ENCODE measurements around the gene CHST14.

CHST14 gene

DNA sequence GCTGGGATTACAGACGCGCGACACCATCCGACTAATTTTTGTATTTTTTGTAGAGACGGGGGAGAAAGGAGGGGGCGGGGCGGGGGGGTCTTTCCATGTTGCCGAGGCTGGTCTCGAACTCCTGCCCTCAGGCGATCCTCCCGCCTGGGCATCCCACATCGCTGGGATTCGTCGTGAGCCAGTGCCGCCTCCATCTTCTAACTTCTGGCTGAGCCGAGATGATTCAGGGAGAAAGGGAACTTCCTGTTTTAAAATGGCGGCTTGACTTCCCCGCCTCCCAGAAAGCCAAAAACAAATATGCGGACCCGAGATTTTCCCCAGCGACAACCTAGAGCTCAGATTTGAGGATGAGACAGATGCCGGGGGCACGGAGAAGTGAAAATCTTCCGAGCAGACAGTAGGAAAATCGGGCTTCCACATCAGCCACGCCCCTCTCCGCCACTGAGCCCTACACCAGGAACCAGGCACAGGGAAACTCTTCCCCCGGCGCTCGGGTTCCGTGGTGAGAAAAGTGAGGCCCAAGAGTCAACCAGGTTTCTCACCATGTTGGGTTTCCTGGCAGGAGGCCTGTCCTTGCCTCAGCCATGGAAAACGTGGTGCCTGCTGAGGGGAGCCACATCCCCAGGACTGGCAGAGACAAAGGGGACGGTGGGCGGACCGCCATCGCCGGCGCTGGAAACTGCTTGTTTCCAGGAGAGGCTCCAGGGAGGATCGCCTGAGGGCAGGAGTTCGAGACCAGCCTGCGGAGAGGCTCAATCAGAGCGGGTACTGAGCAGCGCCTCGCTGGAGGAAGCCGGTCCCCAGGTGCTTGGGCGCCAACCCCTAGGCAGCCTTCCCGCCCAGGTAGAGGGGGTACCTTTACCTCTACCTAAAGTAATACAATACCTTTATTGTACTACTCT is 18.7 kb downstream of the CHST14 start:
- no peak for DNase-seq (ENCODE audit: low spot score)

DNA sequence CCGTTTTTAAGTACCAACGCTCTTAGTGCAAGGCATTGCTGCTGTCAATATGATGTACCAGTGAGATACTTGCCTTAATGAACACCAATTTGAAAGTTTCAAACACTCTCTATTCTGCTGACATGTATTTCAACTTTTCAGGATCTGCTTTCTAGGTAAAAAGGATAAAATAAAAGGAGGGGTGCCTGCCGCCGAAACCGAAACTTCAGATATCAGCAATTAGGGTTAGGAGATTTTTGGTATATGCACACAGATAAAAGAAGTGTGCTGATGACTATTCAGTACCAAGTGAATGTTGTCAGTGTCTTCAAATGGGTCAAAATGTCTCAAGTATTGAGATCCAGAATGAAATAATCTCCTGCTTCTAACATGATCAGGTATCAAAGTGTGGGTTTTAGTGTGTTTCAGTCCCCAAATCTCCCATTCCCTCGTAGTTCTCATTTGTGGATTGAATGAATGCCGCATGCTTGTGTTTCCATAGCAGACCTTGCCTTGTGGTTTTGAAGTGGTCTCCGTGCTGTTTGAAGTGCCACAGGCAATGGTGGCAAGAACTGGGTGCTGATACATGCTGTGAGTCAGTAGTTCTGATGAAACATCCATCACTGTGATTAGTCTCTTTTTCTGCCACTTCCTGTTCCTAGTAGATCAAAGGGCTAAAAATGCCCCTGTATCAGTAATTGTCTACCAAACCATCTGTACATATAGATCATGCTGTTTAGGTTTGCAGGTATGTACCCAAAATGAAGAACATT is 22.5 kb downstream of the CHST14 start:
- no peak for DNase-seq (ENCODE audit: low spot score)

DNA sequence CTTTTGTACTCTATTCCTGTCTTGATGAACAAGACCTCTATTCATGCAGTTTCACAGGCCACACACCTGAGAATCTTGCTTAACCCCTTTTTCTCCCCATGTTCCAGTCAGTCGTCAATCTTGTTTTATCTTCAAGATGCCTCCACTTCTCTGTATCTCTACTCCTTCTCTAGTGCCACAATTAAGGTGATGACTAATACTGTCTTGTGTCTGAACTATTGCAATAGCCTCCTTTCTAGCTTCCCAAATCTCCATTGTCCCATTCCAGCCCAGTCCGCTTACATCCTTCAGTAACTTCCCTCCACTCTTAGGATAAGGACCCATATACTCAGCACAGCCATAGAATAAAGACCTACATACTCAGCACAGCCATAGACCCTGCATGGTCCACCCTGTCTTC is 24.7 kb downstream of the CHST14 start:
- no peak for DNase-seq (ENCODE audit: low spot score)

DNA sequence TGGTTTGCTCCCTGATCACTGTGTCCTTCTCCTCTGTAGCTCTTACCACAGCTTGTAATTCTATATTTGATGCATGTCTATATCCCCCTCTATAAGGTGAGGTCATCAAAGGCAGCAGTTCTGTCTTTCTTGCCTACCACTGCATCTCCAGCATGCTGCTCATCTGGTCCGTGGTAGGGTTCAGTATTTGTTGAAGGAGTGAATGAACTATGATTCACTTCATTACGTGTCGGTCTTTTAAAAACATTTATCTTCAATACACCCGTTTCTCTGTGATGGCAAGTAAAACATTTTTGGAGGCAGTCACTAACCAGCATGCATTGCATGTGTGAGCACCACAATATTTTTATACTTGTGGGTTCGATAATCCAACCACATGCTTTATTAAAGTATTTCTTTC is 27.6 kb downstream of the CHST14 start:
- DNase-seq (ENCODE audit: low spot score), result no peak

DNA sequence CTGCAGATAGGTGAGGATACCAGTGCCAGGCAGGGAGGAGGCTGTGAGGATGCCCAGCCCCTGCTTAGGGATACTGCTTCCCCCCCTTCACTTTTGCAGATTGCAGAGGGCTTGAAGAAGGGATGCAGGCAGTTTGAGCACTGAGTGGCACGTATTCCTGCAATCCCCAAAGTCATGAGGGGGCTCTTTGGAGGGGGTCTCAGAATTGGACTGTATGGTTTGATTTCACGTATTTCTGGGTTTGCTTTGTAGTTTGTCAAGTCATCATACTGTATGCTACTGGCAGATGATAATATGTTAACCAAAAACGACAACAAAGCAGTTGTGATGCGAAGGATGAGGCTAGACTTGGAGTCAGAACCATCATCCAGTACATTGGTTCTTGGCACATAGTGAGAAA is 28.1 kb downstream of the CHST14 start:
- DNase-seq (ENCODE audit: low spot score), result no peak

DNA sequence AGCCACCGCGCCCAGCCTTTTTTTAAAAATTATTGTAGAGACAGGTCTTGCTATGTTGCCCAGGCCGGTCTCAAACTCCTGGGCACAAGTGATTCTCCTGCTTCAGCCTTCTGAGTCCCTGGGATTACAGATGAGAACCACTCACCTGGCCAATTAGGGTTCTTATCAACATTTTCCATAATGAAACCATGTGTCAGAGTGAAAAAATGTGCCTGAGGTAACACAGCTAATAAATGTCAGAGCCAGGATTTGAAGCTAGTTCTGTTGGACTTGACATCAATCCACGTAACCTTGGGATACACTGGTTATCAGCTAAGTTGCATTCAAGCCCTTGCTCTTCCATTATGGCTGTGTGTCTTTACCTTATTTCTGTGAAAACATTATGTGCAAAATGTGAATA is 29.1 kb downstream of the CHST14 start:
- no peak for DNase-seq (ENCODE audit: low spot score)

DNA sequence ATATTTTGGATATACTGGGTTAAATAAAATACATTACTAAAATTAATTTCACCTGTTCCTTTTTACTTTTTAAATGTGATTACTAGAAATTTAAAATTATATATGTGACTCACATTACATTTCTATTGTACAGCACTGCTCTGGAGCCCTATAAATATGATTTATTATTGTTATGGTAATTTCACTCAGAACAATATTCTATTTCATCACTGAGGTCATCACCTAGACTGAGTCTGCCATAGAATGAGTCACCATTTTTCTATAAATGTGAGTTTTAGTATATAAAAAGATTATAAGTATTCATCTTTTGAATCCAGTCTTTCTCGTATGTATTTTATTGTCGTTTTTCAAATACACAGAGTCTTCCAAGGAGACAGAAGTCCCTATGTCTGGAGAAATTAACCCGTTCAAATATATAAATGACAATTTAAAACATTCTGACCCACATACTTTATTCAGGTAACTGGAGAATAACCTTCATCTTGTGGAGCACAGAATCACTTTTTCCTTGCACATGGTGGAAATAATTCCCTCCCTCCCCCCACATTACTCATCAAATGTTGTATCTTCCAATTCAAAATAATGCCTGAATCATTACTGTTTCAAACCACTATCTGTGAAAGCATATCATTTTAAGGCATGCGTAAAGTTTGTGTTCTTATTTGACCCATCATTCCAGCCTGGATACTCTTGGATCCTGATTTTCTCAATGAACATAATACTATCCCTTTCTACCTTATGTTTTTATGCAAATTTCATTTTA is 30.0 kb downstream of the CHST14 start:
- DNase-seq (ENCODE audit: low spot score), result no peak

DNA sequence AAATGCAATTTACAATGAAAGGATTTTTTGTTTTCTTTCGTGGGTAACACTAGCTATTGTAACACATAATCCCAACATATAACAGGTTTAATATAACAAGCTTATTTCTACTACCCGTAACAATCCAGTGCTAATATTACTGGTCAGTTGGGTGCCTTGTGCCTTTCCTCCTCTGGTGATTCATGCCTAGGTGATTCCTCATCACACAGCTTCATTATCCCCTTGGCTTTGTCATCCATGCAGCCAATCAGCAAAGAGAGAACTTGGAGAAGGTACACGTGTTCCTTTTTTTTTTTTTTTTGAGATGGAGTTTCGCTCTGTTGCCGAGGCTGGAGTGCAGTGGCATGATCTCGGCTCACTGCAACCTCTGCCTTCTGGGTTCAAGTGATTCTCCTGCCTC is 30.7 kb downstream of the CHST14 start:
- no peak for DNase-seq (ENCODE audit: low spot score)

DNA sequence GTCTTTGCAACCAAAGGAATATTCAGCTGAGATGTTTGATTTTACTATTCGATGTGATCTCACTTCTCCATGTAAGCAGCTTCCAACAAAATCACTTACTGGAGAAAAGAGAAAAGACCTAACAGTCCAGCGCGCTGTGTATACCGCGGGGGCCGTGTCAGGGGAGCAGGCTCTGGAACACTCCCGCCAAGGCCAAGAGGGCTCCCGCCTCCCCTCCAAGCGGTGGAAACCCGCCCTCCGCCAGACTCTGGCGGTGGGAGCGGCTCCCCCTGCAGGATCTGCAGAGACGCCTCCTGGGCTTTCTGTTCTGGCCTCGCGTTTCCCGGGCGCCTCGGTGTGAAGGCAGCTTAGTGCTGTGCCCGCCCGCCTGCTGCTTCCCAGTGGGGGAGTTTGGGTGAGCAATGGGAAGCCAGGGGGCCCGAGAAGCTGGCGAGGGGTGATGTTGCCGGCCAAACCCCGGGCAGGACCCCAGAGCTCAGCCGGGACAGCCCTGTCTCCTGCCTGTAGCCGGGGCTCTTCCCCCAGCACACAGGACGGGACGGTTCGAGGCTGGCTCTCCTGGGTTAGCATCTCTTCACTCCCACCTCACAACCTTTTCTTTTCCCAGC is 36.3 kb downstream of the CHST14 start:
- peak; percentile 44 for DNase-seq (ENCODE audit: low spot score)

DNA sequence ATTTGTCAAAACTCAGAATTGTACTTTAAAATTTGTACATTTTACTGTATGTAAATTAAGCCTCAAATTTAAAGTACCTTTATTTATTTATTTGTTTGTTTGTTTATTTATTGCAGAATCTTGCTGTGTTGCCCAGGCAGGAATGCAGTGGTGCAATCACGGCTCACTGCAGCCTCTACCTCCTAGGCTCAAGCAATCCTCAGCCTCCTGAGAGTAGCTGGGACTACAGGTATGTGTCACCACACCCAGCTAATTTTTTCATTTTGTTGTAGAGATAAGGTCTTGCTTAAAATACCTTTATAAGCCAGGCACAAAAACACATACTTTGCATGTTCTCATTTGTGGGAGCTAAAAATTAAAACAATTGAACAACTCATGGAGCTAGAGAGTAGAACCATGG is 37.4 kb downstream of the CHST14 start:
- no peak for DNase-seq (ENCODE audit: low spot score)

DNA sequence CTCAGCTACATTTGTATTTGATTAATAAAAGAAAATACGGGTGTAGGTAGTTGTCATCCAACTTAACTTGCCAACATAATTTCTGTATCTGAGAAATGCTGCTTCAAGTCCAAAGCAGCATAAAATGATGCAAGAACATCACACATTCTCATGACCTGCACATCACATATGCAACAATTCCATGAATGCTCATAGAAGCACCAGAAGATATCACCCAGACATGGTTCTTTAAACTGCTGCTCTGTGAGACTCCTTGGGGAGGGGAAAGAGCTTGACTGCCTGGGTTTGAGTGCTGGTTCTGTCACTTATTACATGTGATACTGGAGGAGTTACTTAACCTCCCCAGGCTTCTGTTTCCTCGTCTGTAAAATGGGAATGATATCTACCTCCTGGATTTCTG is 39.4 kb downstream of the CHST14 start:
- DNase-seq (ENCODE audit: low spot score), result no peak

DNA sequence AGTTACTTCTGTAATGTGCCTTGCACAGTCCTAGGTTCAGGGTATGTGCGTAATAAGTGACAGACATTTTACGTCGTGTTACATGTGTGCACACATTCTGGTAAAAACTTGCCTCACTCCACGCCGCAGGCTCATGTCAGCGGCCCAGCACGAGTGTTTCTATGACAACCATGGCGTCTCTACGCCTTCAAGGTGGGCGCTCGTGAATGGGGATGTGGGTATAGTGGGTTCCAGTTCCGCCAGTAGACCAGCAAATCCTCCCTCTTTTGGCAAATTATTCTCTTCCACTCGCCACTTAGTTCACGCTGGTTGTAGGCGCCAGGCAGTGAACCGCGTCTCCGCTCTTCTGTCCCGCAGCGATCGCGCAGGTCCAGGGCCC is 40.3 kb downstream of the CHST14 start:
- DNase-seq (ENCODE audit: low spot score), result no peak

DNA sequence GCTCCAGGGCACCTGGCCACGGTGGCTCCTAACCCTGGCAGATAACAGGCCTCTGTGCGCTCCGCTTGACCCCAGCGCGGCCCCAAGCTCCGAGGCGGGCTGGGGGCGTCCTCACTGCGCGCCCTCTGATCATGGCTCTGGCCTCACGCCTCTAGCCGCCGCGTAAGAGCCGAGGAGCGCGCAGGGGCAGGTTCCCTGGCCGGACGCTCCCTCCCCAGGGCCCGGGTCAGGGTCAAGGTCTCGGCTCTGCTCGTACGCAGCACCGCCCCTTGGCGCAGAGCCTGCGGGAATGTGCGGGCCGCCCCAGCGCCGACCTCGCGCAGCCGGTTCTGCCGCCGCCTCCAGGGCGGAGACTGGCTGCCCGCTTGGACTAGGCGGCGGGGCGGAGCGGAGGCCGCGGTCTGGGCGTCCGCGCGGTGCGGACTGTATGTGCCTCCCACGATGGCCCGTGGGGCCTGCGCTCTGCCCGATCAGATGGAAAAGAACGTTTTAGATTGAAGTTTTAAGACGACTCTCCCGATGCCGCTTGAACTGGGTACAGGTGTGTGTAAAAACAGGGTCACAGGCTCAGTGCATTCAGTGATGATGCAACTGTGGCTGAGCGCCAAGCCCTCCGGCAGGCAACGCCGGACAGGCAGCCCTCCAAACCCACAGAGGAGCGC is 40.8 kb downstream of the CHST14 start:
- no peak for DNase-seq (ENCODE audit: low spot score)

DNA sequence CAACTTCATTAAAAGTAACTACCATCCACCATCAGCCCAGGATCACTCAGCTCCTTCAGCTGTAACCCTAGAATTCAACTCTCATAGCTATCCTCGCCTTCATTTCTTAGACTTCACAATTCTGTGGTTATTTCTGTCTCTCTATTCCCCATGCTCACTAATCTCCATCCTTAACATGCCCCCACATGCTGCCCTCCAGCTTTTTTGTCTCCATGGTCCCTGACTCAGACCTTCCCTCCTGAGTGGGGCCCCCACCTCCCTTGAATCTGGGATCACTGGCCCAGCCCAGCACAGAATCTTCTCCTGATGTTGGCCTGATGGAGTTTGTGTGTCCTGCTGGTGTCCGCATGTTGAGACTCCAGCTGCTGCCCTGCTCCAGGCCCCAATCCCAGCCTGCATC is 41.7 kb downstream of the CHST14 start:
- no peak for DNase-seq (ENCODE audit: low spot score)

DNA sequence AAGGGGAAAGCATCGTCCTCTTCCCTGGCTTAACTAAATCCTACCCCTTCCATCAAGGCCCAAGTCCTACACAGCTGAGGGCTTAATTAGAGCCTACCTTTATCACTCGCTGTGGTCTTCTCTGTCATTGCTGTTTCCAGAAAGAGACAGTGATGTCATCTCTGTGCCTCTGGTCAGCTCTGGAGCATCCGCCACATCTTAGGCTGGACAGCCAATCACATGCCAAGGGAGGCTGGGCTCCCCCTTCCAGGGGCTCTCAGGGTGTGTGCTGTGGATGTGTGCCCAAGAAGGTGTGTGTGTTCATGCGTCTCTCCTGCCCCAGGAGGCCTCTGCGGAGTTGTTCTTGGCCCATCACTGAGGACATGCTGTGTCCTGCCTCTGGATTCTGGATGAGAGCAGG is 42.8 kb downstream of the CHST14 start:
- no peak for DNase-seq (ENCODE audit: low spot score)

DNA sequence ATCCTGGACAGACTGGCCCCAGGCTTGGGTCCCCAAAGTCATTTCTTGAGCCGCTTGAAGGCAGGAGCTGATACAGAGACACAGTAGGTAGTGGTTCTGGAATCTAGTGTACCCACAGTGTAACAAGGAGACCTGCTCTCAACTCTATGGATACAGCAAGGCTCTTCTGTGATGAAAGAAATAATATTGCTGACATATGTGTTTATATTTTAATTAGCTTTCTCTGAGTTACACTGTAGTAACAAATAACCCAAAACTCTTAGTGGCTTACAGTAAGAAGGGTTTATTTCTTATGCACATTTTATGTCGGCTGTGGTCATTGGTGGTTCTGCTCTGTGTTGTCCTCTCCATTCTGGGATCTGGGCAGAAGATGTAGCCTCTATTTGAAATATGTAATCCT is 45.5 kb downstream of the CHST14 start:
- no peak for DNase-seq (ENCODE audit: low spot score)

Measured in pons (tissue), 1 donor.